ENCODE measurements around the gene FARSB.

The FARSB gene

GRCh38 chr2:222563106-222563718 is 92.7 kb downstream of the FARSB start:
- in situ Hi-C loops (cut with HindIII; ENCODE audit: low sequenced_read_pairs), result no loop called here

DNA sequence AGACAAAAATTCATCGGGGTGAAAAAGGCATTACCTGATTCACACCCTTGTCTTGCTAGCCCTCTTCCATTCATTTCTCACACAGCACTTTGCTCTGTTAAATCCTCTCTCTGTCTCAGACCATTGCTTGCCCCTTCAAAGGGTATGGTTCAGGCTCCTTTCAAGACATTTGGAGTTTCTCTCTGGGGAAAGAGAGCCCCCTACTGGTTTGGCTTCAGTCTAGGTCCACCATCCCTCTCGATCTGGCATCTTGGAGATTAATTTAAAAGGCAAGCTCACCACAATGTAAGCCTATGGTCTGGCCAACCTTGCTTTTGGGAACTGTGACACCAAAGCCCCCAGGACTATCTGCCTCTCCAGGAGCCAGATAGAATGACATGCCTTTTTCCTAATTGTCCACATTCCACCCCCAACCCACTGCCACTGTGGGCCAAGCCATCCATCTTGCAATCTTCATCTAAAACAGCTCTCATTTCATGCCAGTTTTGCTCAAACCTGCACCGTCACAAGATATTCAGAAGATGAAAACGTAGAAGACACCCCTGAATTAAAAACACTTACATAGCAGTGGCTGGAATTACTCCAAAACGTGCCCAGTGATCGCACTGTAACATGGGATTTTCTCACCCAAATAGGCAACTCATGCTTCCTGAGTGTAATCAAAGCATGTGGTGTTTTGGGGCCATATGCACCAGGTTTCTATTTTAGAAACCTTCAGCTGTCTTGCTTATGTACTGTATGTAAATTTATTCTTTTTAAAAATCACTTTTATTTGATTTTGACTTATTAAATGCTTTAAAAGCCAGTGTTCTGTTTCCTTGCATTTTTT is 93.9 kb downstream of the FARSB start:
- in situ Hi-C loops (cut with HindIII; ENCODE audit: low sequenced_read_pairs), result no loop called here

DNA sequence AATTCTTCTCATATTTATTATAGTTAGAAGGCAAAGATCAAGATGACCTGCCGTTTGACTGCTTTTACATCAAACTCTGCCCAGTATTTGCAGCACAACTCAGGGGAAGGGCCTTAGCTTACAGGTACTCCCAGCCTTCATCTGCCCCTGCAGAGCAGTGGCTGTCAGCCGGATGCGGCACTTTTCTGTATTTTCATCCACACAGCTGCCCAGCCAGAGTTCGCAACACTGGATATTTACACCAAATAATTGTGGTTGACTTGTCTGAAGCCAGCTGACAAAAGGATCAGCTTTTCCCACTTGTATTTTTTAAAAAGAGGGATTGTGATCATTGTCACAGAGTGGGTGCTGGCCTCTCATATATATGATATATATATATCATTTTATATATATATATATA is 94.7 kb downstream of the FARSB start:
- in situ Hi-C loops (cut with HindIII; ENCODE audit: low sequenced_read_pairs), result no loop called here

DNA sequence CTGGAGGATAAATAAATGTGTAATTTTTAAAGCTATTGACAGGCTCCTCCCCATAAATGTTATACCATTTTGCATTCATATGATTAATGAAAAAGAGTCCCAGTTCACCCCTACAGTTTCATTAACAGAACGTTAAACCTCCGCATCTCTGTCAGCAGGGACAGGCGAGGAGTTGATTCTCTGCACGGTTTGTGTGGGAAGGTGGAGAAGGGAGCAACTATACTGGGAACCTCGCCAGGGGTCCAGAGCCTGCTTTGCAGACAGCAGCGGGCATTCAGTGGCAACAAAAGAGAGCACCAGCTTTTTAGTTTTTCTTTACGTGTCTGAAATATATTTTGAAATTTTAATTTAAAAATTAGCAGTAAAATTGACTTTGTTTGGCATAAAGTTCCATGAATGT is 101.4 kb downstream of the FARSB start:
- in situ Hi-C loops (cut with HindIII; ENCODE audit: low sequenced_read_pairs), result no loop called here

GRCh38 chr2:222548992-222549391 is 106.9 kb downstream of the FARSB start:
- in situ Hi-C loops (cut with HindIII; ENCODE audit: low sequenced_read_pairs), result no loop called here

GRCh38 chr2:222547083-222547482 is 108.8 kb downstream of the FARSB start:
- in situ Hi-C loops (cut with HindIII; ENCODE audit: low sequenced_read_pairs), result no loop called here

DNA sequence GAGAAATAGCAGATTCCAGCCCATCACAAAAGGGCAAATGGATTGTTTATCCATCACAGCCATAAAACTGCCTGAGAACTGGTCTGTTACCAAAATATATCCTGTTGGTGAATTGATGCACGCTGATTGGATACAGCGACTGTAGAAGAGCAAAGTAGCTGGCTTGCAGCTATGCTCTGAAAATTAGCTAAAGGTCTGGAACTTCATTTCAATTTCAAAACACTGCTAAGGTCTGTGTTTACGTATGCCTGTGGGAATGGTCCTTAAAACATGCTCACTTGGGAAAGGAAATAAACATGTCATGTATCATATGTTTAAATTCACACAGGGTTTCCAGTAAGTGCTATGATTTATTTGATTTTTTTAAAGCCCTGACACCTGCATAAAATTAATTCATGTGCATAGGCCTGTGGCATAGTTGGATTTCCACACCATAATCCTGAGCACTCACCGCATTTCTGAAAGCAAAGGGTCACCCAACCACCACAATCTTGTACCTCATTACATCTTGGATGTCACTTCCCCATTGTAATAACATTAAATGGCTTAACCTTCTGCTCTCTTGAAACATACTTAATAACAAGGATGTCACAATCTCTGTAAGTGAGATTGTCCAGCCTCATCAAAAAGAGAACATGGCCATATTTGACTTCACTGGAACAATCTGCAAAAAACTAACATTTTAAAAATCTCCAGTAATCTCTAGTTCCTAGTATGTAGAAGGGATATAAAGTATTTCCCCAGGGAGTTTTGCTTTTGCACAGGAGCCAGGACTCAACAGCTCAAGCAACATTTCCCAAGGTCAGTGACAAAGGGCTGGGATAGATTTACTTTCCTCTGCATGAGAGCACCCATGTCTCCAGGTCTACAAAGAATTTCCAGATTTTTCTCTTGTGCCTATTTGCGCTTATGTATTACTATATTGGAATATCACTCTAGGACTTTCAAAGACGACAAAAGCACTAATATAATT is 109.8 kb downstream of the FARSB start:
- in situ Hi-C loops (cut with HindIII; ENCODE audit: low sequenced_read_pairs), result no loop called here

DNA sequence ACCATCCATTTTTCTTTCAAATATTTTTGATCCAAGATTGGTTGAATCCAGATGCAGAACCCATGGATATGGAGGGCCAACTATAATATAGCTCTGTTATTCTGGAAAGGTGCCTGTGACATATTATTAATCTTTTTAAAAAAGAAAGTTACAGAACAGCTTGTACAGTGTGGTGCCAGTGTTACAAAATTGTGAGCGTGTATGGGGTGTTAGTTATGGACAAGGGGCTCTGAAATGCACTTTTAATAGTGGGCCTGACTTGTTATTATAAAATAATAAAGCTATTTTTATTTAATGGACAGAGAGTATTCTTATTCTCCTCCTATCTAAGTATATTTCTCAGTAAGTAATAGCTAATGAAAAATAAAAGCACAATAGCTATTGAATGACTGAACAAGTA is 111.2 kb downstream of the FARSB start:
- in situ Hi-C loops (cut with HindIII; ENCODE audit: low sequenced_read_pairs), result no loop called here

GRCh38 chr2:222538535-222538934 is 117.4 kb downstream of the FARSB start:
- in situ Hi-C loops (cut with HindIII; ENCODE audit: low sequenced_read_pairs), result no loop called here

DNA sequence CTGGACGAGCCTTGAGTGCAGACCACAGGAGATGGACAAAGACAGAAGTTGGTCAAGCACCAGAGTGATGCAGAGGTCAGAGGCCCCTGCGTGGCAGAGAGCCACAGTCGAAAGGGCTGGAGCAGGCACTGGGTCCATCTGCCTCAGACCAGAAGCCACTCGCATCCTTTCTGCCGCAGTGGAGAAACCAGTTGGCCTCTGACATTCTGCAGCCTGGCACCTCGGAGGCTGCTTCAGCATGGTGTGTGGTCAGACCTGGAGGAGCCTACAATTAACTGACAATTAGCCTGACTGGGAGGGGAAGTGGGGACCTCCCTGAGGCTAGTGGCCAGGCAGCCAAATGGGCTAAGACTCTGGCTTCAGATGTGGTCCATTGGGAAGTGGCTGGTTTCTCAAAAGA is 120.4 kb downstream of the FARSB start:
- in situ Hi-C loops (cut with HindIII; ENCODE audit: low sequenced_read_pairs), result no loop called here

GRCh38 chr2:222532315-222532714 is 123.6 kb downstream of the FARSB start:
- in situ Hi-C loops (cut with HindIII; ENCODE audit: low sequenced_read_pairs), result no loop called here

- in situ Hi-C loops (cut with HindIII; ENCODE audit: low sequenced_read_pairs), result no loop called here
These were observed 129.2 kb downstream of the FARSB start for GRCh38 chr2:222526480-222527277.

DNA sequence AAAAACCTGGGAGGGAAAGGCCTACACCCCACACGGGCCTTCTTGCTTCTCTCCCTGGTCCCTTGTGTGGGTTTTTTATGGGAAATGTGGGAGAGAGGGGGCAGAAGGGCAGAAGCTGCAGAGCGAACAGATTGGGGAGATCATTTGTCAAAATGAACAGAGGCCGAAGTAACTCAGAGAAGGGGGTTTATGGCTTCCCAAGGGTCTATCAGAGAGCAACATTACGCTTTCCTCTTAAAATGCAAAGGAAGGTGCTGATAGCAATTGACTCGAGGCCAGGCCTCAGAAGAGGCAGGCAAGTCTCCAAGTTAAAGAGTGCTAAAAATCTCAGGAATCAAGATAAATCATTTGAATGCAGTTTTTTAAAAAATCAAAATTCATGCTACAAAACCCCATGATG is 130.1 kb downstream of the FARSB start:
- in situ Hi-C loops (cut with HindIII; ENCODE audit: low sequenced_read_pairs), result no loop called here

DNA sequence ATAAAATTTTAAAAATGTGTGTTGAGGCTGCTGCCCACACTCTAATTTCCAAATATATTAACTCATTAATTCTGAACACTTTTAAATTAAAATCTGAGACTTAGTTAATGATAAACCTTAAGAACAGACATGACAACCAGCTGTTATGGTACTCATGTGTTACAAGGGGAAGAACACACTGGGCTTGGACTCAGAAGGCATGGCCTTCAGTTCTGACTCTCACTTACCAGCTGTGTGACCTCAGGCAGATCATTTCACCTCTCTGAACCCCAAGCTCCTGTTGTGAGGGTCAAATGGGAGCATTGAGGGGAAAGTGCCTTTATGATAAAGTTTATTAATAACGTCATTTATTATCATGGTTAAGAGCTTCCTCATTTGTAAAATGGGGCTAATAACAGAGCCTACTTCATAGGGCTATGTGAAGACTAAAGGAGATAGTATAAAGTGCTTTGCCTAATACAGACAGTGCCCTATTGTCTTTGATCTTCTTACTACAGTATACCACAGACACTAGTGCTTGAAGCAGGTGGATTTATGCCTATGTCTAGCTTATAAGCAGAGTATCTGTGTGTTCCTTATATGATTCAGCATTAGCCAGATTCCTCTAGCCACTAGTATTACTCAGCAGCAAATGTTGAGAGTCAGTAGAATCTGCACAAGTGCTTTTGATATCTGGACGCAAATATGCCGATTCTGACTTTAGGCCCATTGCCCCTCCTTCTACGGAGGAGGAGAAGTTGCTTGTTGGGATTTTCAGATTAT is 131.9 kb downstream of the FARSB start:
- in situ Hi-C loops (cut with HindIII; ENCODE audit: low sequenced_read_pairs), result no loop called here

DNA sequence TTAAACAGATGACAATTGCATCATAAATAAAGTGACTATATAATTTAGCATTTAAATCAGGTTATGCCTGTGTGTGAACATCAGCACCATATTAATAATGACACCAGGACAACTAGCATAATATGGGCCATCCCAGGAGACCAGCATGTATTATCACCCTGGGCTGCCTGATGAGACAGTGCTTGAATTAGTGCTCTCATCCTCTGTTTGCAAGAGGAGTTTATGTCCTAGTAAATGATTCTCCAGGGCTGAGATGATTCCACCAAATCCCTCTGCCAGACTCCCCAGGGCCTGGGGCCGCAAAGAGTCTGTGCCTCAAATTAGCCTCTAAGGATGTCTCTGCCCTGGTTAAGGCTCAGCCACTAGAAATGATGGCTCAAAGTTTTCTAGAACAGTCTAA is 133.8 kb downstream of the FARSB start:
- in situ Hi-C loops (cut with HindIII; ENCODE audit: low sequenced_read_pairs), result no loop called here

DNA sequence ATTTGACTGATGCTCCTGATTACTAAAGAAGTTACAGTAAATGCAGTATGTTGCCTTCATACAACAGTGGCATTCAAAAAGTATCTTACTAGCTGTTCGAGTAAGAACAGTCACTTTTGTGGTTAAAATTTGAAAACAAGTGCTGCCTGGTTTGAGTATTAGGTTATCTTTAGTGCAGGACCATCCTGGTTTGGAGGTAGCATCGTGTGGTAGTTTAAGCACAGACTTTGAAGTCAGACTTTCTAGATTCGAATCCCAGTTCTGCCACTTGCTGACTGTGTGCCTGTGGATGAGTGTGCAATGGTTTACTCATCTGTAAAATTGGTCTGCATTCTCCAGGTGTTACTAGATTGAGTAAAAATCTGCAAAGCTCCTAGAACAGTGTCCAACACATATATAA is 134.8 kb downstream of the FARSB start:
- in situ Hi-C loops (cut with HindIII; ENCODE audit: low sequenced_read_pairs), result no loop called here
